Adrenal gland (tissue), 12 donors: Measurements from ENCODE around the gene DKK2. TPM values are rescaled to one million over a fixed set of nuclear protein-coding genes. Genes with fewer than 3 reads are reported as not detected.

Experiments used
- DNase-seq, 7 donors: peaks; one replicate each; pipeline ENCODE4 v3.0.0-alpha.2; 2019 to 2020
- H3K27ac ChIP-seq, 5 donors: fragments of 200-600 bp; sonication (generic) in 4 of 5; 1 replicate in 3 of 5; 2 replicates in 2 of 5; pipeline versions ENCODE4 v1.5.1 to v1.8.0; 2016 to 2020; ENCODE audit warnings: mild to moderate bottlenecking in 1 of 5
- H3K27me3 ChIP-seq: fragments of 200-600 bp; 2 replicates; pipeline ENCODE4 v1.8.0; 2021
- H3K36me3 ChIP-seq, 2 donors: fragments of 200-600 bp; replicated peaks in 1 of 2; 1 replicate in 1 of 2; 2 replicates in 1 of 2; pipeline versions ENCODE4 v1.5.1 to v1.8.0; 2018 to 2022
- H3K4me1 ChIP-seq, 2 donors: fragments of 200-600 bp; replicated peaks in 1 of 2; 1 replicate in 1 of 2; 2 replicates in 1 of 2; pipeline versions ENCODE4 v1.5.1 to v1.8.0; 2018 to 2021
- H3K4me3 ChIP-seq, 4 donors: fragments of 200-600 bp; sonication (generic) in 3 of 4; one replicate each; pipeline ENCODE4 v1.5.1; 2016 to 2018
- H3K9me3 ChIP-seq, 3 donors: fragments of 200-600 bp; sonication (generic) in 1 of 3; replicated peaks in 1 of 3; 1 replicate in 2 of 3; 2 replicates in 1 of 3; pipeline versions ENCODE4 v1.5.1 to v1.8.0; 2016 to 2021
- POLR2A ChIP-seq, 2 donors: fragments of 450-650 bp; IDR thresholded peaks; one replicate each; pipeline ENCODE4 v1.6.1; 2017; ENCODE audit warnings: antibody characterized with exemption in 2 of 2, mild to moderate bottlenecking in 2 of 2, moderate library complexity in 1 of 2
- WGBS, 4 donors: extraction: QIAGEN DNeasy Blood & Tissue Kit in 2 of 4; methylation state at CpG; one replicate each; pipeline versions ENCODE4 v1.1.5 to v1.1.7; 2013 to 2017; 5-methylcytosine and 5-hydroxymethylcytosine counted together
- intact Hi-C, 2 donors: fragments of 100-400 bp; cut with DNase I; formaldehyde crosslinking; loops; one replicate each; pipeline versions ENCODE4 v1.14.1 to v1.15.0; 2022 to 2023
- polyA plus RNA-seq, 3 donors: library from polyadenylated mRNA; stranded (reverse); fragments of 200-250 nt in 2 of 3; fragments of 350-450 nt in 1 of 3; fragmentation: Illumina TruSeq in 1 of 3; extraction: RNeasy Lipid Tissue Mini Kit (QIAGEN cat#74804) in 1 of 3; gene quantifications; one replicate each; pipeline ENCODE4 v1.2.3, GENCODE V29; 2013 to 2014
- total RNA-seq, 9 donors: library from RNA; depleted of rRNA in 4 of 9; stranded (reverse); fragments of >200 nt in 4 of 9; fragments of 120-200 nt in 1 of 9; fragmentation: NEBNext Ultra II Directional in 1 of 9; extraction: Animal tissue kit (Norgen Biotek cat#: 25700) in 1 of 9; gene quantifications; one replicate each; pipeline versions ENCODE4 v1.1.0 to v1.2.4, GENCODE V29; 2013 to 2023
- TF ChIP-seq, protein P1 (sequence below), 6 experiments: fragments of 450-650 bp in 4 of 6; fragments of 200-600 bp in 2 of 6; sonication (generic) in 1 of 6; IDR thresholded peaks; 1 replicate in 5 of 6; 2 replicates in 1 of 6; pipeline versions ENCODE4 v1.5.1 to v1.8.0; 2016 to 2021; ENCODE audit warnings: antibody characterized with exemption in 6 of 6, mild to moderate bottlenecking in 2 of 6, moderate library complexity in 1 of 6
- donor health status: healthy with polysubstance abuse.
- donor health status: Bipolar disorder and iron deficiency.
- donor health status: DM: yes; HTN: yes; CAD: no.
- donor health status: DM: no; HTN: no; CAD: no.
- donor health status: DM: no; HTN: no; CAD: no.
- donor health status: DM: yes; HTN: yes; CAD: no.

DKK2 gene
- total and polyA plus RNA-seq, 12 donors, result 0.14 to 9.9 (median 0.63) TPM

DNA sequence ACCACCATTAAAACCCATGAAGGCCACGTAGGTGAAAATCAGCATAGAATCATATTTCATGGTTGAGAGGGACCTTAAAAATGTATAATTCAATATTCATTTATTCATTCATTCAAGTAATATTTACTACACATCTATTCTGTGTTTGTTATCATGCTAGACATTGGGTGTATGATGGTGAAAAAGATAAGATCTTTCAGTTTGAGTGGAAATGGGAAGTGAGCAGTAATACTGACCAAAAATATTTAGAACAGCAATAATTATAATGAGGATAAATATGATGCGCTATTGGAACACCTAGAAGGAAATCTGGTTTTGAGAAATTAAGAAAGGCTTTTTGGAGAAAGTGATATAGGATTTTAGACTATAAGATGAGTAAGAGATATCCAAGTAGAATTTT, 28.0 kb downstream of the DKK2 start:
- no peaks in the 10 kb centered on the region for H3K4me1 ChIP-seq
- DNase-seq, result no peak
- no peaks in the 10 kb centered on the region for H3K36me3 ChIP-seq
- no peaks in the 10 kb centered on the region for H3K9me3 ChIP-seq
- TF ChIP-seq POLR2A (IDR thresholded peaks at IDR 0.05), result no peak
- TF ChIP-seq, protein P1, sequence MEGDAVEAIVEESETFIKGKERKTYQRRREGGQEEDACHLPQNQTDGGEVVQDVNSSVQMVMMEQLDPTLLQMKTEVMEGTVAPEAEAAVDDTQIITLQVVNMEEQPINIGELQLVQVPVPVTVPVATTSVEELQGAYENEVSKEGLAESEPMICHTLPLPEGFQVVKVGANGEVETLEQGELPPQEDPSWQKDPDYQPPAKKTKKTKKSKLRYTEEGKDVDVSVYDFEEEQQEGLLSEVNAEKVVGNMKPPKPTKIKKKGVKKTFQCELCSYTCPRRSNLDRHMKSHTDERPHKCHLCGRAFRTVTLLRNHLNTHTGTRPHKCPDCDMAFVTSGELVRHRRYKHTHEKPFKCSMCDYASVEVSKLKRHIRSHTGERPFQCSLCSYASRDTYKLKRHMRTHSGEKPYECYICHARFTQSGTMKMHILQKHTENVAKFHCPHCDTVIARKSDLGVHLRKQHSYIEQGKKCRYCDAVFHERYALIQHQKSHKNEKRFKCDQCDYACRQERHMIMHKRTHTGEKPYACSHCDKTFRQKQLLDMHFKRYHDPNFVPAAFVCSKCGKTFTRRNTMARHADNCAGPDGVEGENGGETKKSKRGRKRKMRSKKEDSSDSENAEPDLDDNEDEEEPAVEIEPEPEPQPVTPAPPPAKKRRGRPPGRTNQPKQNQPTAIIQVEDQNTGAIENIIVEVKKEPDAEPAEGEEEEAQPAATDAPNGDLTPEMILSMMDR (IDR thresholded peaks at IDR 0.05), result no peak
- no peak overlapping the region for H3K4me3 ChIP-seq
- intact Hi-C loops, result no loop called here
- no peaks in the 10 kb centered on the region for H3K27me3 ChIP-seq
- no peak overlapping the region for H3K27ac ChIP-seq
- 74 to 89% (median 78%) methylated on average over 2 of the region's 2 CpGs for WGBS, 4 donors

DNA sequence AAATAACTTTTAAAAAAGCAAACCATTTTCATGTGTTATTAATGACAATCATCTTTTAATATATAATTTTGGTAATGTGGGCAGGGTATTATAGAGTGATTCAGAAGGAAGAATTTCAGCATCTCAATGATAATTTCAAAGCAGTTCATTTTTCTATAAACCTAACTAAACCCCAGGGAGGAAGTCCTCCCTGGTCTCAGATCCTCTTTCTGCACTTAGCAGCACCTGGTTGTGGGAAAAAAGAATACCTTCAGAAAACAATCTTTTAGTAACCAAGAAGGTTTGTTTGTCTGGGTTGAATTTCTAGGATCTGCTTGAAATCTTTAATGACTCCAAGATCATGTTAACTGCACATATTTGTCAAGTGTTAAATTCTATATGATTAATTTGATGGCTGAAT, 29.9 kb downstream of the DKK2 start:
- intact Hi-C loops, result no loop called here
- Histone ChIP-seq H3K9me3 (no peaks in the 10 kb centered on the region), H3K27me3 (no peaks in the 10 kb centered on the region), H3K27ac (no peak overlapping the region), H3K36me3 (no peaks in the 10 kb centered on the region), H3K4me3 (no peak overlapping the region), H3K4me1 (no peaks in the 10 kb centered on the region)
- DNase-seq, result no peak
- TF ChIP-seq, protein P1 (IDR thresholded peaks at IDR 0.05), result no peak
- TF ChIP-seq POLR2A (IDR thresholded peaks at IDR 0.05), result no peak

DNA sequence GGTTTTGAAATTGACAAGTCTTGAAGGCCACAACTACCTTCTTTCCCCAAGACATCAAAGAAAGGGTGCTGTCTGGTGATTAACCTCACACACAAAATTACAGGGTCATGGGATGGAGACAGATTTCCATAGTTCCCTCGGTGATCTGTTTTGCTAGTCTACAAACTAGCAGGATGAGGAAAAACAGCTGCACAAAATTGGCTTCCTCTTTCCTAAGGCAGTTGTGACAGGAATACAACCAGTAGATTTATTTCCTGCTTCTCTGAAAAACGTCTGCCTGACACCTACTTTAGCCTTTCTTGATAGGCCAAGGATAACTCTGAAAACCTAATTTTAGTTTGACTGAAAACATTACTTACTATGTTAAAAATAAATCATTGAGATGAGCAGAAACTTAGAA, 39.6 kb downstream of the DKK2 start:
- no peak for DNase-seq
- Histone ChIP-seq H3K27ac (no peak overlapping the region), H3K4me1 (no peaks in the 10 kb centered on the region), H3K4me3 (no peak overlapping the region), H3K9me3 (no peaks in the 10 kb centered on the region), H3K36me3 (no peaks in the 10 kb centered on the region), H3K27me3 (no peaks in the 10 kb centered on the region)
- intact Hi-C loops, result no loop called here
- whole genome bisulfite sequencing, 4 donors, result 0 to 9% (median 6%) methylated on average over 2 of the region's 2 CpGs
- no peak for TF ChIP-seq POLR2A (IDR thresholded peaks at IDR 0.05)
- TF ChIP-seq, protein P1 (IDR thresholded peaks at IDR 0.05), result no peak

DNA sequence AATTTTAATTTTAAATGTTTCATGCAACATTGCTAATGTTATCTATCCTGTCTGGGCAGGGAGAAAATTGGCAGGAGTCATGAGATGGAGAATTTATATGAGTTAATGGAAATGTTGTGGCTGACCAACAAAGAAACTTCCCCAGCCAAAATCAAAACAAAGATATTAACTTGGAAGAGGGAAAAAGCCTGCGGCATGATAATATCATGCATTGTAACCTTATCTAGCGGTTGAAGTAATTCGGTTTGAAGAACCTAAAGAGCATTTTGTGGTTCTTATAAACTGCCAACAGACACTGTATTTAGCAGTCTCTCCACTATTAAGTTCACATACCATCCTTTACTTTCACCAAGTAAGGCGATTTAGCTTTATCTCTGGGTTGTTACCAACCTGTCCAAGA, 42.3 kb downstream of the DKK2 start:
- Histone ChIP-seq H3K36me3 (no peaks in the 10 kb centered on the region), H3K4me3 (no peak overlapping the region), H3K4me1 (no peaks in the 10 kb centered on the region), H3K27me3 (no peaks in the 10 kb centered on the region), H3K9me3 (no peaks in the 10 kb centered on the region), H3K27ac (no peak overlapping the region)
- 78 to 82% (median 80%) methylated on average over 4 of the region's 4 CpGs for WGBS, 4 donors
- no peak for TF ChIP-seq POLR2A (IDR thresholded peaks at IDR 0.05)
- TF ChIP-seq, protein P1 (IDR thresholded peaks at IDR 0.05), result no peak
- no peak for DNase-seq
- intact Hi-C loops, result no loop called here
